Keratinocyte (primary cell): Measurements from ENCODE around the gene CPNE1. TPM values are rescaled to one million over a fixed set of nuclear protein-coding genes. Genes with fewer than 3 reads are reported as not detected.

Experiments
- DNase-seq: peaks from one replicate; pipeline ENCODE4 v3.0.0-alpha.2; 2011; ENCODE audit warnings: low read depth, missing footprints, low spot score
- FAIRE-seq: peaks from 2 replicates; lab custom pipeline; 2011; peaks lifted over from hg19 to GRCh38; lab: Jason Lieb, UNC
- H2AFZ ChIP-seq: 2 replicates; pipeline ENCODE4 v1.6.0; 2012; ENCODE audit warnings: low read length, control low read depth, inconsistent platforms; ENCODE audit not compliant: control insufficient read depth
- H3K27ac ChIP-seq: 2 replicates; pipeline ENCODE4 v1.5.1; 2011; ENCODE audit warnings: low read length; ENCODE audit not compliant: control insufficient read depth, insufficient read depth
- H3K27me3 ChIP-seq: 3 replicates; pipeline ENCODE4 v1.6.0; 2011; ENCODE audit warnings: low read length; ENCODE audit not compliant: control insufficient read depth, insufficient read depth; ENCODE audit errors: extremely low read depth
- H3K36me3 ChIP-seq, 2 experiments: 2 replicates in 1 of 2; 3 replicates in 1 of 2; pipeline ENCODE4 v1.5.1; 2011; ENCODE audit warnings: low read length in 2 of 2, mild to moderate bottlenecking in 1 of 2; ENCODE audit not compliant: control insufficient read depth in 2 of 2, insufficient read depth in 2 of 2; ENCODE audit errors: extremely low read depth in 1 of 2
- H3K4me1 ChIP-seq: 3 replicates; pipeline ENCODE4 v1.5.1; 2011; ENCODE audit warnings: low read length; ENCODE audit not compliant: control insufficient read depth, insufficient read depth; ENCODE audit errors: extremely low read depth
- H3K4me2 ChIP-seq: 3 replicates; pipeline ENCODE4 v1.6.0; 2011; ENCODE audit warnings: low read depth, low read length; ENCODE audit not compliant: control insufficient read depth, insufficient read depth; ENCODE audit errors: extremely low read depth
- H3K4me3 ChIP-seq, 3 experiments: fragments of 200-600 bp in 1 of 3; sonication (generic) in 1 of 3; 2 replicates in 2 of 3; 3 replicates in 1 of 3; pipeline ENCODE4 v1.5.1; 2011 to 2016; ENCODE audit warnings: low read length in 3 of 3, mild to moderate bottlenecking in 3 of 3, control low read depth in 2 of 3, inconsistent platforms in 1 of 3, low read depth in 1 of 3, mixed read lengths in 1 of 3, mixed run types in 1 of 3, moderate library complexity in 1 of 3; ENCODE audit not compliant: control insufficient read depth in 2 of 3, insufficient read depth in 2 of 3; ENCODE audit errors: extremely low read depth in 1 of 3
- H3K79me2 ChIP-seq: 2 replicates; pipeline ENCODE4 v1.6.0; 2012; ENCODE audit warnings: low read length; ENCODE audit not compliant: control insufficient read depth, insufficient read depth
- H3K9ac ChIP-seq: 3 replicates; pipeline ENCODE4 v1.6.0; 2011; ENCODE audit warnings: low read length; ENCODE audit not compliant: control insufficient read depth, insufficient read depth; ENCODE audit errors: extremely low read depth
- H3K9me1 ChIP-seq: 3 replicates; pipeline ENCODE4 v1.6.0; 2011; ENCODE audit warnings: low read length; ENCODE audit not compliant: control insufficient read depth, insufficient read depth; ENCODE audit errors: extremely low read depth
- H3K9me3 ChIP-seq: 2 replicates; pipeline ENCODE4 v1.5.1; 2012; ENCODE audit warnings: low read depth, low read length; ENCODE audit not compliant: control insufficient read depth
- H4K20me1 ChIP-seq: 3 replicates; pipeline ENCODE4 v1.6.0; 2011; ENCODE audit warnings: low read length; ENCODE audit not compliant: control insufficient read depth, insufficient read depth; ENCODE audit errors: extremely low read depth
- CTCF ChIP-seq, 3 experiments: IDR thresholded peaks in 1 of 3; conservative IDR thresholded peaks in 1 of 3; optimal IDR thresholded peaks in 1 of 3; 2 replicates in 2 of 3; 3 replicates in 1 of 3; pipeline versions ENCODE3 to v1.5.1; 2011; ENCODE audit warnings: low read length in 3 of 3, mild to moderate bottlenecking in 3 of 3, moderate library complexity in 2 of 3, control low read depth in 1 of 3, inconsistent platforms in 1 of 3; ENCODE audit not compliant: insufficient read depth in 2 of 3; ENCODE audit errors: extremely low read depth in 1 of 3
- EZH2 ChIP-seq: IDR thresholded peaks from one replicate; pipeline ENCODE4 v1.6.1; 2012; ENCODE audit warnings: inconsistent platforms, mild to moderate bottlenecking, low read length, moderate library complexity
- dilution Hi-C: fragments of 300-500 bp; cut with MboI; formaldehyde crosslinking; loops from one replicate; pipeline ENCODE4 v1.7.0; 2020; ENCODE audit warnings: low sequenced_read_pairs; ENCODE audit not compliant: extremely low pct_ligation_motif_present
- polyA plus RNA-seq, 5 experiments: library from polyadenylated mRNA; depleted of rRNA in 3 of 5; stranded (reverse) in 3 of 5; stranded (forward) in 1 of 5; unstranded in 1 of 5; fragments of >200 nt; gene quantifications; 1 replicate in 1 of 5; 2 replicates in 3 of 5; 3 replicates in 1 of 5; pipeline versions ENCODE4 v1.2.1 to v1.2.3, GENCODE V29; 2011 to 2012; ENCODE audit warnings: missing spikeins in 2 of 5, low read depth in 1 of 5, low replicate concordance in 1 of 5

CPNE1 gene
- polyA plus RNA-seq, 1 donor (not counting 4 experiments of a cell fraction or from before 2014, with no cell fraction given) = 111 TPM

- H2AFZ ChIP-seq = no peak overlapping the region
- dilution Hi-C loops = no loop called here
- no peaks in the 10 kb centered on the region for H3K36me3 ChIP-seq
- H3K27ac ChIP-seq = no peak overlapping the region
- H3K9ac ChIP-seq = no peak overlapping the region
- H3K9me3 ChIP-seq = no peaks in the 10 kb centered on the region
- H3K79me2 ChIP-seq = no peaks in the 10 kb centered on the region
- H4K20me1 ChIP-seq = no peaks in the 10 kb centered on the region
- no peaks in the 10 kb centered on the region for H3K9me1 ChIP-seq
- peaks cover 15% of the 10 kb centered on the region for H3K4me1 ChIP-seq
- H3K27me3 ChIP-seq = peaks cover 49% of the 10 kb centered on the region
- no peak for FAIRE-seq
- H3K4me3 ChIP-seq = no peak overlapping the region
- no peak overlapping the region for H3K4me2 ChIP-seq
- TF ChIP-seq CTCF (optimal IDR thresholded peaks at IDR 0.05 in 1 of 3, IDR thresholded peaks at IDR 0.05 in 1 of 3, conservative IDR thresholded peaks at IDR 0.05 in 1 of 3; ENCODE audit: extremely low read depth in 1 of 3, insufficient read depth in 2 of 3, low read length in 3 of 3) (no peak), EZH2 (no peak)
- no peak for DNase-seq
Measured at GRCh38 chr20:35598899-35599775, 65.6 kb downstream of the CPNE1 start.

GRCh38 chr20:35598476-35598875, 66.2 kb downstream of the CPNE1 start:
- Histone ChIP-seq H3K4me3 (no peak overlapping the region), H2AFZ (no peak overlapping the region), H3K4me1 (peaks cover 15% of the 10 kb centered on the region), H3K36me3 (no peaks in the 10 kb centered on the region), H3K9ac (no peak overlapping the region), H4K20me1 (no peaks in the 10 kb centered on the region), H3K27ac (no peak overlapping the region), H3K9me3 (no peaks in the 10 kb centered on the region), H3K4me2 (no peak overlapping the region), H3K9me1 (no peaks in the 10 kb centered on the region), H3K27me3 (peaks cover 49% of the 10 kb centered on the region), H3K79me2 (no peaks in the 10 kb centered on the region)
- dilution Hi-C loops = no loop called here
- DNase-seq (no peak), FAIRE-seq (no peak)
- TF ChIP-seq CTCF (optimal IDR thresholded peaks at IDR 0.05 in 1 of 3, IDR thresholded peaks at IDR 0.05 in 1 of 3, conservative IDR thresholded peaks at IDR 0.05 in 1 of 3; ENCODE audit: extremely low read depth in 1 of 3, insufficient read depth in 2 of 3, low read length in 3 of 3) (no peak), EZH2 (no peak)
